Measurements from ENCODE around the gene TNPO1.

TNPO1 gene

GRCh38 chr5:72818866-72819534, 2.5 kb downstream of the TNPO1 start:
- H3K9ac ChIP-seq (ENCODE audit: low read depth, low read length), result no peak overlapping the region; the same call in 1 of the 2 replicates
- H3K36me3 ChIP-seq (ENCODE audit: control insufficient read depth, insufficient read depth, low read length), result no peaks in the 10 kb centered on the region
- peak overlapping the region; percentile 94; the same call in 1 of the 2 replicates for H3K4me3 ChIP-seq (ENCODE audit: low read depth, low read length)
- peak overlapping the region; percentile 74 for H3K27ac ChIP-seq (ENCODE audit: low read depth, low read length)
- no peaks in the 10 kb centered on the region for H3K9me3 ChIP-seq (ENCODE audit: control insufficient read depth, insufficient read depth, low read length)
- H3K4me1 ChIP-seq (ENCODE audit: control insufficient read depth, insufficient read depth, low read length), result peaks cover 37% of the 10 kb centered on the region
- no peaks in the 10 kb centered on the region for H3K27me3 ChIP-seq (ENCODE audit: control insufficient read depth, insufficient read depth, low read length)

DNA sequence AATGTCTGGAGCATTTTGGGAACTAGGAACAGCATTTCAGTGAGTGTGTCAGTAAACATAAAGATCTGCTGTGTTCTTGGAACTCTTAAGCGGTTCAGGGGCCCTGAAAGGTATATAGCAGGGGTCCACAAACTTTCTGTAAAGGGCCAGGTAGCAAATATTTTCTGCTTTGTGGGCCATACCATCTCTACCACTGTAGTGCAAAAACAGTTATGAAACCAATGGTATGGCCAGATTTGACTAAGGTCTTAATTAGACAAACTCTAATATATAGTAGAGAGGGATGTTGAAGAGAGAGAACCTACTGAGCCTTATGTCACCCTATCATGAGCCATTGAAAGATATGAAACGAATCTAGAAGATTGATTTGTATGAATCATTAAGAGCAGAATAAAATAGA, 5.3 kb downstream of the TNPO1 start:
- no peaks in the 10 kb centered on the region for H3K36me3 ChIP-seq (ENCODE audit: control insufficient read depth, insufficient read depth, low read length)
- H3K9me3 ChIP-seq (ENCODE audit: control insufficient read depth, insufficient read depth, low read length), result no peaks in the 10 kb centered on the region
- H3K4me3 ChIP-seq (ENCODE audit: low read depth, low read length), result no peak overlapping the region
- no peak overlapping the region for H3K27ac ChIP-seq (ENCODE audit: low read depth, low read length)
- H3K27me3 ChIP-seq (ENCODE audit: control insufficient read depth, insufficient read depth, low read length), result no peaks in the 10 kb centered on the region
- no peak overlapping the region for H3K9ac ChIP-seq (ENCODE audit: low read depth, low read length)
- H3K4me1 ChIP-seq (ENCODE audit: control insufficient read depth, insufficient read depth, low read length), result peaks cover 27% of the 10 kb centered on the region

GRCh38 chr5:72822944-72823343, 6.5 kb downstream of the TNPO1 start:
- H3K27ac ChIP-seq (ENCODE audit: low read depth, low read length), result no peak overlapping the region
- H3K36me3 ChIP-seq (ENCODE audit: control insufficient read depth, insufficient read depth, low read length), result no peaks in the 10 kb centered on the region
- peaks cover 21% of the 10 kb centered on the region for H3K4me1 ChIP-seq (ENCODE audit: control insufficient read depth, insufficient read depth, low read length)
- H3K27me3 ChIP-seq (ENCODE audit: control insufficient read depth, insufficient read depth, low read length), result no peaks in the 10 kb centered on the region
- H3K9ac ChIP-seq (ENCODE audit: low read depth, low read length), result no peak overlapping the region
- no peaks in the 10 kb centered on the region for H3K9me3 ChIP-seq (ENCODE audit: control insufficient read depth, insufficient read depth, low read length)
- no peak overlapping the region for H3K4me3 ChIP-seq (ENCODE audit: low read depth, low read length)

GRCh38 chr5:72829707-72830106, 13.2 kb downstream of the TNPO1 start:
- H3K27ac ChIP-seq (ENCODE audit: low read depth, low read length), result no peak overlapping the region
- no peaks in the 10 kb centered on the region for H3K36me3 ChIP-seq (ENCODE audit: control insufficient read depth, insufficient read depth, low read length)
- H3K27me3 ChIP-seq (ENCODE audit: control insufficient read depth, insufficient read depth, low read length), result no peaks in the 10 kb centered on the region
- no peak overlapping the region for H3K9ac ChIP-seq (ENCODE audit: low read depth, low read length)
- H3K9me3 ChIP-seq (ENCODE audit: control insufficient read depth, insufficient read depth, low read length), result no peaks in the 10 kb centered on the region
- peaks cover 11% of the 10 kb centered on the region for H3K4me1 ChIP-seq (ENCODE audit: control insufficient read depth, insufficient read depth, low read length)
- no peak overlapping the region for H3K4me3 ChIP-seq (ENCODE audit: low read depth, low read length)

DNA sequence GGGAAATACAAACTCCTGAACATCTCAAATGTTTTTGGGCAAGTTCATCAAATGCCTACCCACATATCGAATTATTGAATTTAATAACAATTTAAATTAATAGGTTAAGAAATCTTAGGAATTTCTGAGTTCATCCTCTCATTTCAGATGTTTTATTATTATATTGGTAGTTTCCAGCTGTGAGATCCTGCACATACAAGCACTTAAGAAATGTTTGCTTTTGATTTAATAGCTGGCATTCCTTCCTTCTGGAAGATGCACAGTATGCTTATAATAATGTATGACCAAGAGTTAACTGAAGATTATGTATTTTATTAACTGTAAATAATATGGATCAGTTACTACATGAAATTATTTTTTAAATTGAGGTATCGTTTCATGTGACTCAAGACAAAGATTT, 13.9 kb downstream of the TNPO1 start:
- H3K27ac ChIP-seq (ENCODE audit: low read depth, low read length), result no peak overlapping the region
- H3K27me3 ChIP-seq (ENCODE audit: control insufficient read depth, insufficient read depth, low read length), result no peaks in the 10 kb centered on the region
- H3K4me3 ChIP-seq (ENCODE audit: low read depth, low read length), result no peak overlapping the region
- no peaks in the 10 kb centered on the region for H3K36me3 ChIP-seq (ENCODE audit: control insufficient read depth, insufficient read depth, low read length)
- H3K4me1 ChIP-seq (ENCODE audit: control insufficient read depth, insufficient read depth, low read length), result peaks cover 11% of the 10 kb centered on the region
- H3K9ac ChIP-seq (ENCODE audit: low read depth, low read length), result no peak overlapping the region
- H3K9me3 ChIP-seq (ENCODE audit: control insufficient read depth, insufficient read depth, low read length), result no peaks in the 10 kb centered on the region

GRCh38 chr5:72831685-72832084, 15.2 kb downstream of the TNPO1 start:
- H3K4me1 ChIP-seq (ENCODE audit: control insufficient read depth, insufficient read depth, low read length), result peaks cover 11% of the 10 kb centered on the region
- H3K9me3 ChIP-seq (ENCODE audit: control insufficient read depth, insufficient read depth, low read length), result no peaks in the 10 kb centered on the region
- H3K36me3 ChIP-seq (ENCODE audit: control insufficient read depth, insufficient read depth, low read length), result no peaks in the 10 kb centered on the region
- no peaks in the 10 kb centered on the region for H3K27me3 ChIP-seq (ENCODE audit: control insufficient read depth, insufficient read depth, low read length)
- H3K27ac ChIP-seq (ENCODE audit: low read depth, low read length), result no peak overlapping the region
- no peak overlapping the region for H3K4me3 ChIP-seq (ENCODE audit: low read depth, low read length)
- no peak overlapping the region for H3K9ac ChIP-seq (ENCODE audit: low read depth, low read length)

GRCh38 chr5:72834924-72835323, 18.5 kb downstream of the TNPO1 start:
- Histone ChIP-seq H3K9ac (ENCODE audit: low read depth, low read length) (no peak overlapping the region), H3K9me3 (ENCODE audit: control insufficient read depth, insufficient read depth, low read length) (no peaks in the 10 kb centered on the region), H3K4me3 (ENCODE audit: low read depth, low read length) (no peak overlapping the region)

DNA sequence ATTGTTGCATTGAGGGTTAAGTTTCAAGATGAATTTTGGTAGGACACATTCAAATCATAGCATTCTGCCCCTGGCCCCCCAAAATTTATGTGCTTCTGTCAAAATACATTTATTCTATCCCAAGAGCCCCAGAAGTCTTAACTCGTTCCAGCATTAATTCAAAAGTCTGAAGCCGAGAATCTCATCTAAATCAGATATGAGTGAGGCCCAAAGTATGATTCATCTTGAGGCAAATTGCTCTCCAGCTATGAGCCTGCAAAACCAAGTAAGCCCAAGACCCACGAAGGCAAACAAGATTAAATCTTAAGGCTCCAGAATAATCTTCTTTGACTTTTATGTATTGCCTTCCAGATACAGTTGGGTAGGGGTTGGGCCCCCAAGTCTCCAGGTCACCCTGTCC, 19.2 kb downstream of the TNPO1 start:
- H3K9me3 ChIP-seq (ENCODE audit: control insufficient read depth, insufficient read depth, low read length), result no peaks in the 10 kb centered on the region
- H3K36me3 ChIP-seq (ENCODE audit: control insufficient read depth, insufficient read depth, low read length), result no peaks in the 10 kb centered on the region
- no peaks in the 10 kb centered on the region for H3K4me1 ChIP-seq (ENCODE audit: control insufficient read depth, insufficient read depth, low read length)
- no peaks in the 10 kb centered on the region for H3K27me3 ChIP-seq (ENCODE audit: control insufficient read depth, insufficient read depth, low read length)
- no peak overlapping the region for H3K27ac ChIP-seq (ENCODE audit: low read depth, low read length)
- H3K9ac ChIP-seq (ENCODE audit: low read depth, low read length), result no peak overlapping the region
- no peak overlapping the region for H3K4me3 ChIP-seq (ENCODE audit: low read depth, low read length)

More at GRCh38 chr5:72834924-72835323, 18.5 kb downstream of the TNPO1 start:
- 0 out of 2 replicates have a peak, but pooled peaks cover under 1% of the 10 kb centered on the region for H3K4me1 ChIP-seq (ENCODE audit: control insufficient read depth, insufficient read depth, low read length)
- H3K27ac ChIP-seq (ENCODE audit: low read depth, low read length), result no peak overlapping the region
- no peaks in the 10 kb centered on the region for H3K36me3 ChIP-seq (ENCODE audit: control insufficient read depth, insufficient read depth, low read length)
- H3K27me3 ChIP-seq (ENCODE audit: control insufficient read depth, insufficient read depth, low read length), result no peaks in the 10 kb centered on the region

DNA sequence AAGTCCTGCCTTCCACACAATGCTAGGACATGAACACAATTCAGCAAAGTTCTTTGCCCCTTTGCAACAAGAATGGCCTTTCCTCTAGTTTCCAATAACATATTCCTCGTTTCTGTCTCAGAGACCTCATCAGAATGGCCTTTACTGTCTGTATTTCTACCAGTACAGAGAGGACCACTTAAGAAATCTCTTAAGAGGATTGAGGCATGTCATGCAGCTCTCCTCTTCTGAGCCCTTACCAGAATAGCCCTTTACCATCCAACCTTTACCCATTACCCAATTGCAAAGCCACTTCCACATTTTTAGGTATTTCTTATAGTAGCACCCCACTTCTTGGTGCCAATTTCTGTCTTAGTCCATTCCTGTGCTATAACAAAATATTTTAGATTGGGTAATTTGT, 20.3 kb downstream of the TNPO1 start:
- Histone ChIP-seq H3K9me3 (ENCODE audit: control insufficient read depth, insufficient read depth, low read length) (no peaks in the 10 kb centered on the region), H3K27ac (ENCODE audit: low read depth, low read length) (no peak overlapping the region), H3K4me3 (ENCODE audit: low read depth, low read length) (no peak overlapping the region), H3K36me3 (ENCODE audit: control insufficient read depth, insufficient read depth, low read length) (no peaks in the 10 kb centered on the region), H3K27me3 (ENCODE audit: control insufficient read depth, insufficient read depth, low read length) (no peaks in the 10 kb centered on the region), H3K4me1 (ENCODE audit: control insufficient read depth, insufficient read depth, low read length) (no peaks in the 10 kb centered on the region), H3K9ac (ENCODE audit: low read depth, low read length) (no peak overlapping the region)

DNA sequence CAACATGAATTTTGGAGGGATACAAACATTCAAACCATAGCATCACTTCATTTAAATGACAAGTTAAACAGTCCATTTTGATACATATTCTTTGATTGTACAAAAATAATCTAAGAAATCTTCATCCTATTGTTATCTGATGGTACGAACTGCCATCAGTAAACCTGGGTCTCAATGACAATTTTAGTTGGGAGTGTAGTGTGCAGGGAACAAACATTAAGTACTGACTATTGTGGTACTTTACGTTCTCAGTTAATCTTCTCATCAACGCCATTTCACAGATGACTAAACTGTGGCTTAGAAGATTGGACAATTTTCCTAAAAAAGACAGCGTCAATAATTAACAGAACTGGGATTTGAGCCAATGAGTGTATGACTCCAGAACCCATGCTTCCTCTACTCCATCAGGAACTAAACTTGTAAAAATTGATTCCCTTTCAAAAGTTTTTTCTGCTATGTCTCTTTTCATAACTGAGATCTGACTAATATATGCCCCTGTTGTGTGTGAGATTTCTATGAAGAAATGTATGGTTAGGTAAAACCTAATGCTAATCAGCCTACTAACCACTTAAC, 21.1 kb downstream of the TNPO1 start:
- H3K9me3 ChIP-seq (ENCODE audit: control insufficient read depth, insufficient read depth, low read length), result no peaks in the 10 kb centered on the region
- H3K4me3 ChIP-seq (ENCODE audit: low read depth, low read length), result no peak overlapping the region
- no peaks in the 10 kb centered on the region for H3K27me3 ChIP-seq (ENCODE audit: control insufficient read depth, insufficient read depth, low read length)
- no peak overlapping the region for H3K27ac ChIP-seq (ENCODE audit: low read depth, low read length)
- no peak overlapping the region for H3K9ac ChIP-seq (ENCODE audit: low read depth, low read length)
- peaks cover 4% of the 10 kb centered on the region for H3K4me1 ChIP-seq (ENCODE audit: control insufficient read depth, insufficient read depth, low read length)
- H3K36me3 ChIP-seq (ENCODE audit: control insufficient read depth, insufficient read depth, low read length), result no peaks in the 10 kb centered on the region

DNA sequence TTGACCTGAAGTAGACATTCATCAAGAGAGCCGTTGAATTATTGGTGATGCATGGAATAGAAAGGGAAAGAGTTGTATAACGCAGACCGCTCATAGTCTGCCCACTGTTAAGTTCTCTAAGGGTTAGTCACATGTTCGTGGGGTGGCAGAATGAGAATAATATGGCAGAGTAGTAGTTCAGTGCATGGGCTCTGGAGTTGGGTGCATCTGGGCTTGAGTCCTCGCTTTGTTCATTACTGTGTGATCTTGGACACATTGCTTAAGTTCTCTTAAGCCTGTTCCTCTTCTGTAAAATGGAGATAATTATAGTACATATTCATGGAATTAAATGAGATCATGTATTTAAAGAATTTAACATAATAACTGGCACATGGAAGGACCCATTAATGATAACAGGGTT, 23.6 kb downstream of the TNPO1 start:
- H3K36me3 ChIP-seq (ENCODE audit: control insufficient read depth, insufficient read depth, low read length), result no peaks in the 10 kb centered on the region
- H3K4me3 ChIP-seq (ENCODE audit: low read depth, low read length), result no peak overlapping the region
- no peak overlapping the region for H3K27ac ChIP-seq (ENCODE audit: low read depth, low read length)
- H3K9ac ChIP-seq (ENCODE audit: low read depth, low read length), result no peak overlapping the region
- H3K27me3 ChIP-seq (ENCODE audit: control insufficient read depth, insufficient read depth, low read length), result no peaks in the 10 kb centered on the region
- peaks cover 9% of the 10 kb centered on the region for H3K4me1 ChIP-seq (ENCODE audit: control insufficient read depth, insufficient read depth, low read length)
- no peaks in the 10 kb centered on the region for H3K9me3 ChIP-seq (ENCODE audit: control insufficient read depth, insufficient read depth, low read length)

Measured in HUES48 (cell line).